ENCODE data around the gene MACF1. TPM values are rescaled to one million over a fixed set of nuclear protein-coding genes. Genes with fewer than 3 reads are reported as not detected.

MACF1 gene
- total and polyA plus RNA-seq, 2 of the 13 experiments (the other 11 are each of a cell fraction or from before 2014, with no cell fraction given): 36.7 to 65.4 TPM

DNA sequence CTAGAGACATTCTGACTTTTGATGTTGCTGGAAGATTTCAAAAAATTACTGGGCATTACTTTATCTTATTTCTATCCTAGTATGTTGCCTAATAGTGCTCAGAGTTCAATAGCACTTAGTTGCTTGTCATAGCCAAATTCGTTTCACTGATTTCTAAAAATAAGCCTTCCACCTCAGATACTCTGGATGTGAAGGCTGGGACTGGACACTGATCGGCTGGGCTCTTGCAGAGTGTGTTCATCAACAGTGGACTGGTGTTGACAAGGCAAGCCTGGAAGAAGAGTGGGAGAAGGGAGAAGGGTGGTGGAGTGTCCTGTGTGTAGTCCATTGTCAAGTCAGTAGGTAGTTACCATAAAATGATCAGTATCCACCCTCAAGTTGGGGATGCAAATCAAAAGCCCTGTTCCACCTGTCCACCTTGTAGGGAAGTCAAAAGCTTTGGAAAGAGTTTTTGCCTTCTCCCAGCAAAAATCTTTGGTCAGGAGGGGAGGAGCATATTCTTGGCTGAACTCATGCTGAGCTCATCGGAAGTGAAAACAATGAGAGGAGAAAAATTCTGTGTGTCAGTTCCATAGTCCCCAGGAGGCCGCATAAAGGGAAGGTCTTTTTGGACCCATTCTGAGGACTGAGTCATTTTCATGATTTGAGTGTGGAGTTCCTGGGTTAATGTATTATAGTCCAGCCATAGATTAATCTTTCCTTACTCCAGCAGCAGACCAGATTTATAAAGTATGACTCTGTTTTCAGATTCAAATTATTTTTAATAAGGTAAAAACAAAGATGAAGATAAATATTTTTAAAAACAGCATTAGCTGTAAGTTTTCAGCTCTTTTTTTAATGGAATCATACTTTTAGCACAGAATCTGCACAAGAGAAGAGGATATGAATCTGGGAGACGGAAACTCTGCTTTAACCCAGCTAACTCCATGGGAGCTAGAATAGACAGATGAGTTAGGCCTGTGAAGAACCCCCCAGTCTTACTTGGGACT lies 187.5 kb downstream of the MACF1 start (continued):
- TF ChIP-seq, protein P1, sequence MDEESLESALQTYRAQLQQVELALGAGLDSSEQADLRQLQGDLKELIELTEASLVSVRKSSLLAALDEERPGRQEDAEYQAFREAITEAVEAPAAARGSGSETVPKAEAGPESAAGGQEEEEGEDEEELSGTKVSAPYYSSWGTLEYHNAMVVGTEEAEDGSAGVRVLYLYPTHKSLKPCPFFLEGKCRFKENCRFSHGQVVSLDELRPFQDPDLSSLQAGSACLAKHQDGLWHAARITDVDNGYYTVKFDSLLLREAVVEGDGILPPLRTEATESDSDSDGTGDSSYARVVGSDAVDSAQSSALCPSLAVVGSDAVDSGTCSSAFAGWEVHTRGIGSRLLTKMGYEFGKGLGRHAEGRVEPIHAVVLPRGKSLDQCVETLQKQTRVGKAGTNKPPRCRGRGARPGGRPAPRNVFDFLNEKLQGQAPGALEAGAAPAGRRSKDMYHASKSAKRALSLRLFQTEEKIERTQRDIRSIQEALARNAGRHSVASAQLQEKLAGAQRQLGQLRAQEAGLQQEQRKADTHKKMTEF (CRISPR knock-in tag; IDR thresholded peaks at IDR 0.05): 0 out of 2 replicates have a peak, but pooled peaks have one; percentile 19
- TF ChIP-seq, protein P2, sequence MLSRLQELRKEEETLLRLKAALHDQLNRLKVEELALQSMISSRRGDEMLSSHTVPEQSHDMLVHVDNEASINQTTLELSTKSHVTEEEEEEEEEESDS (CRISPR knock-in tag; IDR thresholded peaks at IDR 0.05; ENCODE audit: borderline replicate concordance): no peak
- TF ChIP-seq FOXA1 (IDR thresholded peaks at IDR 0.05) (no peak), FOXA1 (CRISPR knock-in tag; IDR thresholded peaks at IDR 0.05) (peak; percentile 49), ZNF510 (CRISPR knock-in tag; IDR thresholded peaks at IDR 0.05; ENCODE audit: low read depth) (no peak), ZNF432 (CRISPR knock-in tag; IDR thresholded peaks at IDR 0.05; ENCODE audit: borderline replicate concordance) (no peak), PHF20 (CRISPR knock-in tag; IDR thresholded peaks at IDR 0.05) (peak; percentile 59; the same call in 1 of the 2 replicates), ZNF567 (CRISPR knock-in tag; IDR thresholded peaks at IDR 0.05; ENCODE audit: borderline replicate concordance) (peak; percentile 82; the same call in 1 of the 2 replicates), U2AF2 (IDR thresholded peaks at IDR 0.05; ENCODE audit: low read depth, low read length) (no peak), SOX13 (IDR thresholded peaks at IDR 0.05) (peak; percentile 46; the same call in 1 of the 2 replicates), SOX13 (CRISPR knock-in tag; conservative IDR thresholded peaks at IDR 0.05 in 1 of 2, IDR thresholded peaks at IDR 0.05 in 1 of 2) (peak in 1 of 2 experiments; percentile 76; a peak in 1 of 4 replicates), ZNF251 (CRISPR knock-in tag; IDR thresholded peaks at IDR 0.05) (no peak), SMYD3 (CRISPR knock-in tag; IDR thresholded peaks at IDR 0.05) (no peak), ZNF652 (CRISPR knock-in tag; IDR thresholded peaks at IDR 0.05; ENCODE audit: borderline replicate concordance, low read depth) (no peak)
- TF ChIP-seq, protein P3, sequence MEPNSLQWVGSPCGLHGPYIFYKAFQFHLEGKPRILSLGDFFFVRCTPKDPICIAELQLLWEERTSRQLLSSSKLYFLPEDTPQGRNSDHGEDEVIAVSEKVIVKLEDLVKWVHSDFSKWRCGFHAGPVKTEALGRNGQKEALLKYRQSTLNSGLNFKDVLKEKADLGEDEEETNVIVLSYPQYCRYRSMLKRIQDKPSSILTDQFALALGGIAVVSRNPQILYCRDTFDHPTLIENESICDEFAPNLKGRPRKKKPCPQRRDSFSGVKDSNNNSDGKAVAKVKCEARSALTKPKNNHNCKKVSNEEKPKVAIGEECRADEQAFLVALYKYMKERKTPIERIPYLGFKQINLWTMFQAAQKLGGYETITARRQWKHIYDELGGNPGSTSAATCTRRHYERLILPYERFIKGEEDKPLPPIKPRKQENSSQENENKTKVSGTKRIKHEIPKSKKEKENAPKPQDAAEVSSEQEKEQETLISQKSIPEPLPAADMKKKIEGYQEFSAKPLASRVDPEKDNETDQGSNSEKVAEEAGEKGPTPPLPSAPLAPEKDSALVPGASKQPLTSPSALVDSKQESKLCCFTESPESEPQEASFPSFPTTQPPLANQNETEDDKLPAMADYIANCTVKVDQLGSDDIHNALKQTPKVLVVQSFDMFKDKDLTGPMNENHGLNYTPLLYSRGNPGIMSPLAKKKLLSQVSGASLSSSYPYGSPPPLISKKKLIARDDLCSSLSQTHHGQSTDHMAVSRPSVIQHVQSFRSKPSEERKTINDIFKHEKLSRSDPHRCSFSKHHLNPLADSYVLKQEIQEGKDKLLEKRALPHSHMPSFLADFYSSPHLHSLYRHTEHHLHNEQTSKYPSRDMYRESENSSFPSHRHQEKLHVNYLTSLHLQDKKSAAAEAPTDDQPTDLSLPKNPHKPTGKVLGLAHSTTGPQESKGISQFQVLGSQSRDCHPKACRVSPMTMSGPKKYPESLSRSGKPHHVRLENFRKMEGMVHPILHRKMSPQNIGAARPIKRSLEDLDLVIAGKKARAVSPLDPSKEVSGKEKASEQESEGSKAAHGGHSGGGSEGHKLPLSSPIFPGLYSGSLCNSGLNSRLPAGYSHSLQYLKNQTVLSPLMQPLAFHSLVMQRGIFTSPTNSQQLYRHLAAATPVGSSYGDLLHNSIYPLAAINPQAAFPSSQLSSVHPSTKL (CRISPR knock-in tag; IDR thresholded peaks at IDR 0.05): peak; percentile 56; the same call in 1 of the 2 replicates
- TF ChIP-seq, protein P4, sequence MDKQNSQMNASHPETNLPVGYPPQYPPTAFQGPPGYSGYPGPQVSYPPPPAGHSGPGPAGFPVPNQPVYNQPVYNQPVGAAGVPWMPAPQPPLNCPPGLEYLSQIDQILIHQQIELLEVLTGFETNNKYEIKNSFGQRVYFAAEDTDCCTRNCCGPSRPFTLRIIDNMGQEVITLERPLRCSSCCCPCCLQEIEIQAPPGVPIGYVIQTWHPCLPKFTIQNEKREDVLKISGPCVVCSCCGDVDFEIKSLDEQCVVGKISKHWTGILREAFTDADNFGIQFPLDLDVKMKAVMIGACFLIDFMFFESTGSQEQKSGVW (CRISPR knock-in tag; IDR thresholded peaks at IDR 0.05; ENCODE audit: borderline replicate concordance): no peak
- TF ChIP-seq, protein P5, sequence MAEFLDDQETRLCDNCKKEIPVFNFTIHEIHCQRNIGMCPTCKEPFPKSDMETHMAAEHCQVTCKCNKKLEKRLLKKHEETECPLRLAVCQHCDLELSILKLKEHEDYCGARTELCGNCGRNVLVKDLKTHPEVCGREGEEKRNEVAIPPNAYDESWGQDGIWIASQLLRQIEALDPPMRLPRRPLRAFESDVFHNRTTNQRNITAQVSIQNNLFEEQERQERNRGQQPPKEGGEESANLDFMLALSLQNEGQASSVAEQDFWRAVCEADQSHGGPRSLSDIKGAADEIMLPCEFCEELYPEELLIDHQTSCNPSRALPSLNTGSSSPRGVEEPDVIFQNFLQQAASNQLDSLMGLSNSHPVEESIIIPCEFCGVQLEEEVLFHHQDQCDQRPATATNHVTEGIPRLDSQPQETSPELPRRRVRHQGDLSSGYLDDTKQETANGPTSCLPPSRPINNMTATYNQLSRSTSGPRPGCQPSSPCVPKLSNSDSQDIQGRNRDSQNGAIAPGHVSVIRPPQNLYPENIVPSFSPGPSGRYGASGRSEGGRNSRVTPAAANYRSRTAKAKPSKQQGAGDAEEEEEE (CRISPR knock-in tag; IDR thresholded peaks at IDR 0.05; ENCODE audit: borderline replicate concordance): no peak

All from HepG2 (cell line).